Nephron (organoid): ENCODE data around the gene ZCCHC8.

Experiments
- H3K27ac Mint-ChIP-seq, 3 experiments: 2 replicates each; pipeline ENCODE4 v1.8.0; 2020; ENCODE audit warnings: mixed read lengths in 3 of 3, mild to moderate bottlenecking in 2 of 3, moderate library complexity in 1 of 3
- H3K27me3 Mint-ChIP-seq: 2 replicates; pipeline ENCODE4 v1.8.0; 2021; ENCODE audit warnings: low read depth, mild to moderate bottlenecking, moderate library complexity, mixed read lengths
- H3K36me3 Mint-ChIP-seq: 2 replicates; pipeline ENCODE4 v1.8.0; 2020; ENCODE audit warnings: low read depth, mixed read lengths
- H3K4me1 Mint-ChIP-seq: 2 replicates; pipeline ENCODE4 v1.8.0; 2020; ENCODE audit warnings: mixed read lengths
- H3K4me3 Mint-ChIP-seq, 3 experiments: 2 replicates each; pipeline ENCODE4 v1.8.0; 2020; ENCODE audit warnings: mild to moderate bottlenecking in 3 of 3, mixed read lengths in 3 of 3, moderate library complexity in 2 of 3
- H3K9me3 Mint-ChIP-seq: 2 replicates; pipeline ENCODE4 v1.8.0; 2020; ENCODE audit warnings: mixed read lengths
- CTCF ChIP-seq, 3 experiments: fragments of 200-600 bp; sonication (generic); IDR thresholded peaks; one replicate each; pipeline ENCODE4 v1.5.0; 2021; ENCODE audit warnings: antibody characterized with exemption in 3 of 3; ENCODE audit not compliant: unreplicated experiment in 3 of 3

ZCCHC8 gene

GRCh38 chr12:122483969-122484368 lies 16.8 kb downstream of the ZCCHC8 start:
- Mint-ChIP-seq H3K36me3 (peaks cover 61% of the 10 kb centered on the region), H3K4me1 (no peaks in the 10 kb centered on the region), H3K27ac (no peak overlapping the region), H3K4me3 (no peak overlapping the region), H3K9me3 (no peaks in the 10 kb centered on the region), H3K27me3 (no peaks in the 10 kb centered on the region)
- TF ChIP-seq CTCF (IDR thresholded peaks at IDR 0.05; ENCODE audit: unreplicated experiment in 3 of 3) = no peak

GRCh38 chr12:122481861-122482260 lies 18.9 kb downstream of the ZCCHC8 start:
- Mint-ChIP-seq H3K4me3 (no peak overlapping the region), H3K36me3 (peaks cover 69% of the 10 kb centered on the region)

GRCh38 chr12:122480753-122481152 lies 20.0 kb downstream of the ZCCHC8 start:
- peaks cover 70% of the 10 kb centered on the region for H3K36me3 Mint-ChIP-seq
- no peaks in the 10 kb centered on the region for H3K27me3 Mint-ChIP-seq
- no peak overlapping the region for H3K27ac Mint-ChIP-seq
- no peaks in the 10 kb centered on the region for H3K4me1 Mint-ChIP-seq
- no peak for TF ChIP-seq CTCF (IDR thresholded peaks at IDR 0.05; ENCODE audit: unreplicated experiment in 3 of 3)
- H3K9me3 Mint-ChIP-seq = no peaks in the 10 kb centered on the region
- H3K4me3 Mint-ChIP-seq = no peak overlapping the region

More at GRCh38 chr12:122481861-122482260, 18.9 kb downstream of the ZCCHC8 start:
- no peaks in the 10 kb centered on the region for H3K4me1 Mint-ChIP-seq
- TF ChIP-seq CTCF (IDR thresholded peaks at IDR 0.05; ENCODE audit: unreplicated experiment in 3 of 3) = no peak
- no peaks in the 10 kb centered on the region for H3K9me3 Mint-ChIP-seq
- no peak overlapping the region for H3K27ac Mint-ChIP-seq
- H3K27me3 Mint-ChIP-seq = no peaks in the 10 kb centered on the region

- Mint-ChIP-seq H3K9me3 (no peaks in the 10 kb centered on the region), H3K4me3 (no peak overlapping the region), H3K27ac (no peak overlapping the region), H3K36me3 (peaks cover 58% of the 10 kb centered on the region), H3K4me1 (peaks cover 5% of the 10 kb centered on the region), H3K27me3 (no peaks in the 10 kb centered on the region)
- TF ChIP-seq CTCF (IDR thresholded peaks at IDR 0.05; ENCODE audit: unreplicated experiment in 3 of 3) = no peak
Measured at GRCh38 chr12:122474324-122474716, 26.4 kb downstream of the ZCCHC8 start.

GRCh38 chr12:122473543-122474323 lies 27.0 kb downstream of the ZCCHC8 start:
- no peaks in the 10 kb centered on the region for H3K9me3 Mint-ChIP-seq
- peaks cover 5% of the 10 kb centered on the region for H3K4me1 Mint-ChIP-seq
- no peak overlapping the region for H3K27ac Mint-ChIP-seq
- peaks cover 53% of the 10 kb centered on the region for H3K36me3 Mint-ChIP-seq
- H3K27me3 Mint-ChIP-seq = no peaks in the 10 kb centered on the region
- no peak for TF ChIP-seq CTCF (IDR thresholded peaks at IDR 0.05; ENCODE audit: unreplicated experiment in 3 of 3)
- no peak overlapping the region for H3K4me3 Mint-ChIP-seq
